ENCODE results near the gene SLC16A13. TPM values are rescaled to one million over a fixed set of nuclear protein-coding genes. Genes with fewer than 3 reads are reported as not detected.

SLC16A13 gene
- total RNA-seq, 1 experiment from 2014 or later: 8.7 TPM

- TF ChIP-seq CTCF (IDR thresholded peaks at IDR 0.05; ENCODE audit: insufficient read depth in 1 of 2, low read depth in 1 of 2, low read length in 1 of 2, severe bottlenecking in 1 of 2, unreplicated experiment in 1 of 2): no peak
- Histone ChIP-seq H3K4me3 (ENCODE audit: low read depth, low read length) (no peak overlapping the region), H3K9me3 (no peaks in the 10 kb centered on the region), H3K4me1 (no peaks in the 10 kb centered on the region), H3K36me3 (ENCODE audit: control insufficient read depth, insufficient read depth, low read length) (no peaks in the 10 kb centered on the region), H3K27me3 (replicated peaks; ENCODE audit: control insufficient read depth, insufficient read depth, low read length) (no peaks in the 10 kb centered on the region)
- H3K27me3 Mint-ChIP-seq (ENCODE audit: insufficient read depth, unreplicated experiment): no peaks in the 10 kb centered on the region
- no peaks in the 10 kb centered on the region for H3K9me3 Mint-ChIP-seq (ENCODE audit: unreplicated experiment)
- no peak for DNase-seq
- intact Hi-C loops (cut with micrococcal nuclease; ENCODE audit: unreplicated experiment): no loop called here
- no peak overlapping the region for H3K4me3 Mint-ChIP-seq (ENCODE audit: unreplicated experiment)
- CTCF ChIA-PET: no interaction called here
- POLR2A ChIA-PET: no interaction called here
- no TSS peak for BruUV-seq (replicated peaks)
- H3K4me1 Mint-ChIP-seq (ENCODE audit: low read depth, unreplicated experiment): no peaks in the 10 kb centered on the region
- no peak overlapping the region for H3K27ac Mint-ChIP-seq (ENCODE audit: unreplicated experiment)
- peaks cover 5% of the 10 kb centered on the region for H3K36me3 Mint-ChIP-seq (ENCODE audit: insufficient read depth, unreplicated experiment)
Observed at GRCh38 chr17:7026471-7027115, 9.2 kb upstream of the SLC16A13 start.

GRCh38 chr17:7027335-7027734, 8.5 kb upstream of the SLC16A13 start:
- Histone ChIP-seq H3K4me1 (no peaks in the 10 kb centered on the region), H3K36me3 (ENCODE audit: control insufficient read depth, insufficient read depth, low read length) (no peaks in the 10 kb centered on the region), H3K4me3 (ENCODE audit: low read depth, low read length) (no peak overlapping the region), H3K9me3 (no peaks in the 10 kb centered on the region), H3K27me3 (replicated peaks; ENCODE audit: control insufficient read depth, insufficient read depth, low read length) (no peaks in the 10 kb centered on the region)
- DNase-seq: no peak
- Mint-ChIP-seq H3K36me3 (ENCODE audit: insufficient read depth, unreplicated experiment) (peaks cover 5% of the 10 kb centered on the region), H3K4me1 (ENCODE audit: low read depth, unreplicated experiment) (no peaks in the 10 kb centered on the region), H3K27ac (ENCODE audit: unreplicated experiment) (no peak overlapping the region), H3K27me3 (ENCODE audit: insufficient read depth, unreplicated experiment) (no peaks in the 10 kb centered on the region), H3K4me3 (ENCODE audit: unreplicated experiment) (no peak overlapping the region), H3K9me3 (ENCODE audit: unreplicated experiment) (no peaks in the 10 kb centered on the region)
- intact Hi-C loops (cut with micrococcal nuclease; ENCODE audit: unreplicated experiment): no loop called here
- BruUV-seq (replicated peaks): no TSS peak
- CTCF ChIA-PET: no interaction called here
- POLR2A ChIA-PET: no interaction called here
- TF ChIP-seq CTCF (IDR thresholded peaks at IDR 0.05; ENCODE audit: insufficient read depth in 1 of 2, low read depth in 1 of 2, low read length in 1 of 2, severe bottlenecking in 1 of 2, unreplicated experiment in 1 of 2): no peak

GRCh38 chr17:7029096-7029495, 6.7 kb upstream of the SLC16A13 start:
- no peak overlapping the region for H3K4me3 ChIP-seq (ENCODE audit: low read depth, low read length)
- no peak for DNase-seq
- intact Hi-C loops (cut with micrococcal nuclease; ENCODE audit: unreplicated experiment): no loop called here
- no peak overlapping the region for H3K27ac Mint-ChIP-seq (ENCODE audit: unreplicated experiment)
- BruUV-seq (replicated peaks): no TSS peak
- H3K9me3 ChIP-seq: no peaks in the 10 kb centered on the region
- no peaks in the 10 kb centered on the region for H3K36me3 ChIP-seq (ENCODE audit: control insufficient read depth, insufficient read depth, low read length)
- H3K27me3 Mint-ChIP-seq (ENCODE audit: insufficient read depth, unreplicated experiment): no peaks in the 10 kb centered on the region
- TF ChIP-seq CTCF (IDR thresholded peaks at IDR 0.05; ENCODE audit: insufficient read depth in 1 of 2, low read depth in 1 of 2, low read length in 1 of 2, severe bottlenecking in 1 of 2, unreplicated experiment in 1 of 2): no peak
- no peaks in the 10 kb centered on the region for H3K36me3 Mint-ChIP-seq (ENCODE audit: insufficient read depth, unreplicated experiment)
- H3K4me3 Mint-ChIP-seq (ENCODE audit: unreplicated experiment): no peak overlapping the region
- no peaks in the 10 kb centered on the region for H3K9me3 Mint-ChIP-seq (ENCODE audit: unreplicated experiment)
- H3K4me1 Mint-ChIP-seq (ENCODE audit: low read depth, unreplicated experiment): peaks cover 7% of the 10 kb centered on the region
- H3K27me3 ChIP-seq (replicated peaks; ENCODE audit: control insufficient read depth, insufficient read depth, low read length): no peaks in the 10 kb centered on the region
- CTCF ChIA-PET: no interaction called here
- no peaks in the 10 kb centered on the region for H3K4me1 ChIP-seq
- POLR2A ChIA-PET: no interaction called here

All from Caco-2 (cell line).